Activated CD8-positive, alpha-beta memory T cell treated with anti-CD3 and anti-CD28 coated beads for 1 hour (primary cell): ENCODE measurements around the gene ACTR6.
"Not testable (repeated sequence)": the region's sequence is repeated elsewhere in the genome, so short reads cannot be mapped to it uniquely, and the experiment has no call there.

ENCODE experiments used
- DNase-seq, 2 donors: peaks; one replicate each; pipeline ENCODE4 v3.0.0-alpha.2; 2020; ENCODE audit warnings: low read depth in 1 of 2; ENCODE audit errors: extremely low read depth in 1 of 2

ACTR6 gene

GRCh38 chr12:100200463-100201181 lies at the start of gene ACTR6:
Gene ACTR6, plus strand, starts transcription at chr12:100200815. Its CDS starts 37 bp downstream, at chr12:100200852.
- peak; percentile 96 to 97 for DNase-seq

GRCh38 chr12:100151769-100152168 lies 48.8 kb upstream of the ACTR6 start:
- no peak for DNase-seq

DNA sequence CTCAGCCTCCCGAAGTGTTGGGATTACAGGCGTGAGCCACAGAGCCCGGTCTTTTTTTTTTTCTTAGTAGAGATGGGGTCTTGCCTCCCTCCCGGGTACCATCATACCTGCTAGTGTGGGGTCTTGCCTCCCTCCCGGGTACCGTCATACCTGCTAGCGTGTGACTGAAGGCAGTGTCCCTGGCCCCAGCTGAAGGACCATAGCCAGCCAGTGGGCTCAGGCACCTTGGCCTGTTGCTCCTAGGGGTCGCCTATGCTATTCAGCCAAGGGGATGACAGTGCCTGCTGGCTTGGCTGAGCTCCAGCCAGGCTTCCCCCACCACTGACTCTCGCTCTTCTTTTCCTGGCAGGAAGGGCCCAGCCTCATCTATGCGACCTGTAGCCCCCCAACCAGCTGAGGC lies 47.5 kb upstream of the ACTR6 start:
- no peak for DNase-seq

- peak in 1 of 2 donors; percentile 64 for DNase-seq
Observed at GRCh38 chr12:100154474-100155247, 46.0 kb upstream of the ACTR6 start.

DNA sequence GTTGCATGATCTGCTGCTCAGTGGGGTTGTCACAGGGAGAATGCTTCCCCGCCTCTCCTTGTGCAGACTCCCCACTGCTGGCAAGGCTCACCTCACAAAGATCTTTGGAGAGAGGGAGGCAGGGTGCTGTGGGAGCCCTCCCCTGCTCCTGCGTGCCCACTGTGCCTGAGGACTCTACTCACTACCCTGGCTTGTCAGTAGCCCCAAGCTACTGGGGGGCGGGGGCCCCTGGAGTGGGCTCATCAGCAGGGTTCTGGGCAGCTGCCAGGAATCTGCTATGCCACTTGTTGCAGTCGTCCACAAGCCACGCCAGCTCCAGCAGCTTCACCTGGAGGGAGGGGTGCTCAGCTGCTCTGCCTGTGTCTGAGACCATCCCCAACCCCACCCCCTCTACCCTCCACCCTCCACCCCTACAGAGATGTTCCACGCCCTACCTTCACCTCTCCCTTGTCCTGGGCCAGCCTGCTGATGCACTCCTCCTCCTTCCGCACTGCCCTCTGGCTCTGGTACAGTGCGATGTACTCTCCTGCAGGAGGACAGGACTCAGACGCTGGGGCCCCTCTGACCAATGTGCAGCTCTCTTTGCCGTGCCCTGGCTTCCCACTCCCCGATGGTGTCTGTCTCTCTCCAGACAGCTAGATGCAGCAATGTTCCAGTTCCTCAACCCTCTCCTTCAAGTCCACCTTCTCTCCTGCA lies 43.7 kb upstream of the ACTR6 start:
- no peak for DNase-seq

GRCh38 chr12:100157427-100157821 lies 43.2 kb upstream of the ACTR6 start:
- no peak for DNase-seq

GRCh38 chr12:100158535-100158934 lies 42.1 kb upstream of the ACTR6 start:
- DNase-seq: no peak

DNA sequence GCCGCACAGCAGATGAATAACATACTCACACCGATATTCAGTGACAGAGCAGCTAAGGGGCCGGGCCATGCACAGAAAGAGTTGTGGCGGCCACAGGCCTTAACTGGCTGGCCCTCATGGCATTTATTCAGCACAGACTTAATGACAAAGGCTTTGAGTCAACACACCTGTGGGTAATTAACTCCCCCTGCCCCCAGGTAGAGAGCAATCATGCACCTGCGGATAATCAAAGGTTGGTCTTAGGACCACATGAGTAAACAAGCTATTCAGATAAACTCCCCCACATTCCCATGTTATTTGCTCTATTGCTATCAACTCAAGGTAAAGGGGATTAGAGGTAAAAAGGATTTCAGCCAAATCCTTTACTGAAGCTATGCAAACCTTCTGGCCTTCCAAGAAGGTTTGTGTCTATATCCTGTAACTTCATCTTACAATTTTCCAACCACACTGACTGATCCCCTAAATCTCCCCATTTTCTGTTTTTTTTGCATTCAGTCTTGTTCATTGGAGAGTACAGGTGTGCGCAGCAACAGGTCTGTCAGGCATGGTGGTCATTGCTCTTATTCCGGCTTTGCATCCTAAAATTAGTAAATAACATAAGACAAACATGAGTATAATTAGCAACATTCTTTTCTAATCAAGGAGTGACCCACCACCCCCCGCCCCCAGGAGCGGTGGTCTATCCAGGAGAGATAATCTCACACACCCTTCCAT lies 41.1 kb upstream of the ACTR6 start:
- no peak for DNase-seq

DNA sequence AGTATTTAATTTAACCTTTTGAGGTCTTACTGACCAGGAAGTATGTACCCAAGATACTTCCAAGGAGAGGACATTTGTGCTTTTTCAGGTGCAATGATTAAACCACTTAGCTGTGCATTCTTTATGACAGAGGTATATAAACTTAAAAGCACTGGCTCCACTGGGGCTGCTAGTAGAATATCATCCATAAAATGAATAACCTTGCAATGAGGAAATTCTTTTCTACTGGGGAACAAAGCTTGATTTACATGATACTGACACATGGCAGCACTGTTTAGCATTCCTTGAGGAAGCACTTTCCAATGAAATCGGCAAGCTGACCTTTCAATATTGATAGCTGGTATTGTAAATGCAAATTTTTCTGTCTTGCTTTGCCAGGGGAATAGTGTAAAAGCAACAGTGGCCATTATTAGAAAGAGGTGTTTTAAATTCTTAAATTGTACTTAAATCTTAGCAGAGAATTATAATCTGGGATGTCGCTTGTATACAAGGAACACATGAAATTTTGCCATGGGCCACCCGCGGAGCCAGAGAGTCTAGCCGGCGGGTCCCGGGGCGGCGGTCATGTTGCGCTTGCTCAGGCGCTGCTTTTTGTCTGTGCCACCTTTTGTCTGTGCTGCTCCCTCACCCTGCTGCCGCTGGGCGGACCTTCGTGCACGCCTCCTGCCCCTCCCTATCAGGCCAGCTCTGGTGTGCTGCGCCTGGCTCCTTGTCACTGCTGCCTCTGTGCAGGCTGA lies 37.0 kb upstream of the ACTR6 start:
- DNase-seq: peak; percentile 23 to 56

DNA sequence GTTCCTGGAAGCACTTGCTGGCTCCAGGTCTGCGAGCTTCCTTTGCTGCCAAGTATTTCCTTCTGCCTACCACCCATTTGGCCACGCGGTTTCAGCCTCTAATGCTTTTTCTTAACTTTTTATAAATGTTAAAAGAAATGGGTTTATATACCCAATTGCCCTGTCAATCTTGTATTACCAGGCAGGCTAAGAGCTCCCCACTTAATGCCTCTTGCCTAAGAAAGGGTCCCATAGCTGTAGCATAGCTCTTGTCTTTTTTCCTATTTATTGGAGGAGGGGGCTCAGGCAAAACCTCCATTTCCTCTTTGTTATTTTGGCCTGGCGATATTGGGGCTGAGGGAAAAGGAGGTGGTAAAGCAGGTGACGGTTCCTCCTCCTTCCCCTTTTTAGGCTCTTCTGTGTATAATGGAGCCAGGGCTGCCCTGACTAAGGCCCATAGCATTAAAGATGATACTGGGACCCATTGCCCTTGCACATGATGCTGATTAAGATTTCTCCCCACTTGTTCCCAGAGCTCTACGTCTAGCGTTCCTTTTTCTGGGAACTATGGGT lies 36.4 kb upstream of the ACTR6 start:
- DNase-seq: no peak

- DNase-seq: no peak
Observed at GRCh38 chr12:100165356-100165755, 35.3 kb upstream of the ACTR6 start.

DNA sequence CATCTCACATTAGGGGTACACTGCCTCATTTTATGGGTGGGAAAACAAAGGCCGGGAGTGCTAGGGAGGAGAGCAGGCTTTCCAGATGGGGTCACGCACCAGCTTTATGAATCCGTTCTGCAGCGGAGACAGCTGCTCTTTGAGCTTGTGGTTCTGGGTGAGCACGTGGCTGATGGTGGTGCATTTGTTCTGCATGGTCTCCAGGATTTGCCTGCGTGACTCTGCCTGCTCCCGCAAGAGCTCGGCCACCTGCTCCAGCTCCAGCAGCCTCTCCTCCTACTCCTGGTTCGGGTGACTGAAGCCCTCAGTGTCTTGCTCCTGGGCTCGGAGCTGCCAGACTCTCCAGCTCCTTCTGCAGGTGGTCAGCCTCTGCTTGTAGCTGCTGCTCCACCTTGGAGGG lies 34.4 kb upstream of the ACTR6 start:
- no peak for DNase-seq

- DNase-seq: no peak
Observed at GRCh38 chr12:100168562-100168961, 32.1 kb upstream of the ACTR6 start.

GRCh38 chr12:100169345-100169744 lies 31.3 kb upstream of the ACTR6 start:
- DNase-seq: no peak

GRCh38 chr12:100170313-100170858 lies 30.2 kb upstream of the ACTR6 start:
- no peak for DNase-seq

GRCh38 chr12:100171248-100171647 lies 29.4 kb upstream of the ACTR6 start:
- DNase-seq: no peak

DNA sequence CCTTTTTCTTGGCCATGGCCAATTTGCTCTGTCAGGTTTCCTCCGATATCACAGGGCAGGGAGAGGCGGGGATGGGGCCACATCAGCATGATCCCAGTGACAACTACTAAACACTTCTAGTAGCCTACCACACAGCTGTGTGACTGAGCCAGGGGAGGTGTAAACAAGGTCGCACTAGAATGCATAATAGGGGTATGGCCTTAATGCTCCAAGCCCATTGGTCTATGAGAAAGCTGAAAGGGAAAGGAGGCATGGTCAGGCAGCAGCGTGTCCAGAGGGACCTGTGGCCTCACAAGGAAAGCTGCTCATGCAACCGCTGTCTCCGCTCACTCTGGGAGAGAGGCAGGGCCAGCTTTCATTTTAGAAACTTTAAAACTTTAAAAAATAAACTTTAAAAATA lies 27.5 kb upstream of the ACTR6 start:
- no peak for DNase-seq

DNA sequence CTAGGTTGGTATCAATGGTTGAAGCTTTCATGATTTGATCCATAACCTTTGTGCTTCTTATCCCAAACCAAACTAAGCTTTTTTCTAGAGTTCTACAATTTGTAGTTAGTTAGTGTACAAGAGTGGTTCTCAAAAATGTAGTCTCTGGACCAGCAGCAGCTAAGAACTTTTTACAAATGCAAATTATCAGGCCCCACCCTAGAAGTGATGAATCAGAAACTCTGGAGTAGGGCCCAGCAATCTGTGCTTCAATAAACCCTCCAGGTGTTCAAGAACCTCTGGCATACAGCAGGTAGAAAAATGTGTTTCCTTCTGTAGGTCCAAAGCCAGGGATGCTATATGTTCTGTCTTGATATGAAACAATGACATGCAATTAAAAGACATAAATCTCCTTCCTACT lies 26.1 kb upstream of the ACTR6 start:
- no peak for DNase-seq

DNA sequence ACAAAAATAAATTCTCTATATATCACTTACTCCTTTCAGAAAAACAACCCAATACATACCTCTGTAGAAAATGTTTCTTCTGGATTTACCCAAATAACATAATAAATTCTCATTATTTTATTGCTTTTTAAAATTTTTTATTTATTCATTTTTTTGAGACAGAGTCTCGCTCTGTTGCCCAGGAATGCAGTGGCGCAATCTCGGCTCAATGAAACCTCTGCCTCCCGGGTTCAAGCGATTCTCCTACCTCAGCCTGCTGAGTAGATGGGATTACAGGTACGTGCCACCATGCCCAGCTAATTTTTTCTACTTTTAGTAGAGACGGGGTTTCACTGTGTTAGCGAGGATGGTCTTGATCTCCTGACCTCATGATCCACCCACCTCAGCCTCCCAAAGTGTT lies 24.1 kb upstream of the ACTR6 start:
- DNase-seq: not testable (repeated sequence)

GRCh38 chr12:100179252-100179651 lies 21.4 kb upstream of the ACTR6 start:
- DNase-seq: no peak
